ENCODE data around the gene PCSK4. TPM values are rescaled to one million over a fixed set of nuclear protein-coding genes. Genes with fewer than 3 reads are reported as not detected.

The PCSK4 gene
- total RNA-seq, 1 experiment from 2014 or later: 18.6 TPM

- no peaks in the 10 kb centered on the region; the same call in 1 of the 2 replicates for H3K4me1 ChIP-seq (replicated peaks; ENCODE audit: insufficient read depth)
- POLR2A ChIA-PET (ENCODE audit: unreplicated experiment): no interaction called here
- H3F3A ChIP-seq (ENCODE audit: insufficient read depth, low read depth): peaks cover 8% of the 10 kb centered on the region
- no peak overlapping the region for H2AFZ ChIP-seq
- H3K9me3 ChIP-seq (ENCODE audit: insufficient read depth, low read depth): no peaks in the 10 kb centered on the region
- CTCF ChIA-PET: no interaction called here
- no peaks in the 10 kb centered on the region for H4K20me1 ChIP-seq (ENCODE audit: insufficient read depth)
- H3K36me3 ChIP-seq (ENCODE audit: low read depth): no peaks in the 10 kb centered on the region
- no peaks in the 10 kb centered on the region for H3K9me2 ChIP-seq (ENCODE audit: insufficient read depth)
- no TSS peak for BruUV-seq (replicated peaks)
- TF ChIP-seq CTCF (conservative IDR thresholded peaks at IDR 0.05) (no peak), EZH2 (IDR thresholded peaks at IDR 0.05; ENCODE audit: low read depth) (no peak)
- DNase-seq: no peak
- no peak overlapping the region for H3K27ac ChIP-seq
- H3K4me2 ChIP-seq: peak overlapping the region; percentile 81
- peak overlapping the region; percentile 69; the same call in 1 of the 2 replicates for H3K4me3 ChIP-seq
- no peaks in the 10 kb centered on the region for H3K27me3 ChIP-seq (ENCODE audit: insufficient read depth, low read depth)
- intact Hi-C loops (cut with micrococcal nuclease; ENCODE audit: unreplicated experiment): no loop called here
- H3K79me2 ChIP-seq (ENCODE audit: low read depth): no peaks in the 10 kb centered on the region
These were observed 21.5 kb upstream of the PCSK4 start for GRCh38 chr19:1511318-1512317.

- POLR2A ChIA-PET (ENCODE audit: unreplicated experiment): no interaction called here
- H3F3A ChIP-seq (ENCODE audit: insufficient read depth, low read depth): peaks cover 8% of the 10 kb centered on the region
- H3K4me3 ChIP-seq: no peak overlapping the region
- H3K79me2 ChIP-seq (ENCODE audit: low read depth): no peaks in the 10 kb centered on the region
- DNase-seq: no peak
- TF ChIP-seq CTCF (conservative IDR thresholded peaks at IDR 0.05): no peak
- TF ChIP-seq EZH2 (IDR thresholded peaks at IDR 0.05; ENCODE audit: low read depth): no peak
- H4K20me1 ChIP-seq (ENCODE audit: insufficient read depth): no peaks in the 10 kb centered on the region
- no peak overlapping the region for H3K4me2 ChIP-seq
- CTCF ChIA-PET: no interaction called here
- intact Hi-C loops (cut with micrococcal nuclease; ENCODE audit: unreplicated experiment): no loop called here
- no peaks in the 10 kb centered on the region for H3K9me2 ChIP-seq (ENCODE audit: insufficient read depth)
- H2AFZ ChIP-seq: no peak overlapping the region
- H3K27me3 ChIP-seq (ENCODE audit: insufficient read depth, low read depth): no peaks in the 10 kb centered on the region
- H3K9me3 ChIP-seq (ENCODE audit: insufficient read depth, low read depth): no peaks in the 10 kb centered on the region
- no peak overlapping the region for H3K27ac ChIP-seq
- BruUV-seq (replicated peaks): no TSS peak
- H3K36me3 ChIP-seq (ENCODE audit: low read depth): no peaks in the 10 kb centered on the region
- H3K4me1 ChIP-seq (replicated peaks; ENCODE audit: insufficient read depth): no peaks in the 10 kb centered on the region; the same call in 1 of the 2 replicates
These were observed 20.7 kb upstream of the PCSK4 start for GRCh38 chr19:1510807-1511206.

GRCh38 chr19:1510442-1510806, 20.3 kb upstream of the PCSK4 start:
- Histone ChIP-seq H3F3A (ENCODE audit: insufficient read depth, low read depth) (peaks cover 8% of the 10 kb centered on the region), H3K79me2 (ENCODE audit: low read depth) (no peaks in the 10 kb centered on the region), H3K27me3 (ENCODE audit: insufficient read depth, low read depth) (no peaks in the 10 kb centered on the region), H3K9me3 (ENCODE audit: insufficient read depth, low read depth) (no peaks in the 10 kb centered on the region), H2AFZ (no peak overlapping the region), H3K27ac (no peak overlapping the region), H3K9me2 (ENCODE audit: insufficient read depth) (no peaks in the 10 kb centered on the region), H3K4me1 (replicated peaks; ENCODE audit: insufficient read depth) (no peaks in the 10 kb centered on the region; the same call in 1 of the 2 replicates), H3K36me3 (ENCODE audit: low read depth) (no peaks in the 10 kb centered on the region), H4K20me1 (ENCODE audit: insufficient read depth) (no peaks in the 10 kb centered on the region), H3K4me3 (no peak overlapping the region), H3K4me2 (no peak overlapping the region)
- TF ChIP-seq EZH2 (IDR thresholded peaks at IDR 0.05; ENCODE audit: low read depth) (no peak), CTCF (conservative IDR thresholded peaks at IDR 0.05) (no peak)
- no peak for DNase-seq
- ChIA-PET POLR2A (ENCODE audit: unreplicated experiment) (no interaction called here), CTCF (no interaction called here)
- BruUV-seq (replicated peaks): no TSS peak
- intact Hi-C loops (cut with micrococcal nuclease; ENCODE audit: unreplicated experiment): no loop called here
